Right hindlimb (tissue), 1 donor: ENCODE data around the gene FUT7.
A peak's percentile ranks its signal among the peaks of the same experiment; 100 is the strongest.

Experiments
- DNase-seq: peaks from one replicate; pipeline ENCODE4 v3.0.0-alpha.2; 2018

FUT7 gene, protein sequence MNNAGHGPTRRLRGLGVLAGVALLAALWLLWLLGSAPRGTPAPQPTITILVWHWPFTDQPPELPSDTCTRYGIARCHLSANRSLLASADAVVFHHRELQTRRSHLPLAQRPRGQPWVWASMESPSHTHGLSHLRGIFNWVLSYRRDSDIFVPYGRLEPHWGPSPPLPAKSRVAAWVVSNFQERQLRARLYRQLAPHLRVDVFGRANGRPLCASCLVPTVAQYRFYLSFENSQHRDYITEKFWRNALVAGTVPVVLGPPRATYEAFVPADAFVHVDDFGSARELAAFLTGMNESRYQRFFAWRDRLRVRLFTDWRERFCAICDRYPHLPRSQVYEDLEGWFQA

GRCh38 chr9:137031904-137032640 is at the start of gene FUT7:
TSS of gene FUT7 (minus strand) at chr9:137032088. CDS start at chr9:137031991, 97 bp downstream.
- DNase-seq, result no peak

DNA sequence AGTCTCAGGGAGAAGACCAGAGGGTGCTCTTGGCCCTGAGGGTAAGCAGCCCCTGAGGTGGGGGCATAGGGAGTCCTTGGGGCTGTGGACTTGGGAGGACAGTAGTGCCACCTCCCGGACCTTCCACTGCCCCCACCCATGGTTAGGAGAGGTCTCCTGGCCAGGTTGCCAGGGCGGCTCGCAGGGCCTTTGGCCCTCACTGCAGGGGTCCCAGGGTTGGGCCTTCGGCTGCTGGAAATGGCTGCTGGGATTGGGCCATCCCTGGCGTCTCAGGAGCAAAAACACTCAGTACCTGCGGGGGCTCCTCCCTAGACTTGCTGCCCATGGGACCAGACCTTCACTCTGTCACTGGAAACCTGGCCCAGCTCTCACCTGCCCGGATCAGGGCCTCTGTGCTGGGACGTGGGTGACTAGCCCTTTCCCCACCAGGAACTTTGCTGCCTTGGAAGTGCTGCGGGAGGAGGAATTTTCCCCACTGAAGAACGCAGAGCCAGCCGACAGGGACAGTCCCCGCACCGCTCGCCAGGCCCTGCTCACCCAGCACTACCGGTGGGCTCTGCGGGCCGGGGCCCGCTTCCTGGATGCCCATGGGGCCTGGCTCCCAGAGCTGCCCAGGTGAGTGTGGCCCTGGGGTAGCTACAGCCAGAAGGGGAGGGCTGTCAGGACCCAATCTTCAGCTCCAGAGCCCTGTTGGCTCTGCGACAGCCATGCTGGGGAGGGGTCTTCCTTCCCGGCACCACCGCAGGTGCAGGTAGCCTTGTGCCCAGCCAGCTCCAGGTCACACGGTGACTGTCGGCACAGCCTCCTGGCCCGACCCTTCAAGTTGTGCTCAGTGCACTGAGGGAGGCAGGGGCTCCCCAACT is 48.6 kb upstream of the FUT7 start:
- no peak for DNase-seq

DNA sequence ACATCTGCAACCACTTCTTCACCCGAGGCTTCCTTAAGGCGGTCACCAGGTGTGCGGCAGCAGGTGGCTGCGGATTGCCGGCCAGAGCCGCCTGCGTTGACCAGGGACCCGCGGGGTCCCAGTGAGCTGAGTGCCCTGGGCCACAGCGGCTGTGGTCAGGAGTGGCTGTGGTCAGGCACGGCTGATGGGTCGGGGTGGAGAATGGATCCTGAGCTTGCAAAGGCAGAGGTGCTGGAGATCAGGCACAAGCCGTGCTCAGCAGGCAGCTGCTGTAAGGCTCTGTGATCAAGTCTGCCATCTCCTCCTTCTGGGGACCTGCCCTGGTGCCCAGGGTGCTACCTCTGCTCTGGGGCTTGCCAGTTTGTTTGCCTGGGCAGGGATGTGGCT is 47.5 kb upstream of the FUT7 start:
- DNase-seq, result no peak

DNA sequence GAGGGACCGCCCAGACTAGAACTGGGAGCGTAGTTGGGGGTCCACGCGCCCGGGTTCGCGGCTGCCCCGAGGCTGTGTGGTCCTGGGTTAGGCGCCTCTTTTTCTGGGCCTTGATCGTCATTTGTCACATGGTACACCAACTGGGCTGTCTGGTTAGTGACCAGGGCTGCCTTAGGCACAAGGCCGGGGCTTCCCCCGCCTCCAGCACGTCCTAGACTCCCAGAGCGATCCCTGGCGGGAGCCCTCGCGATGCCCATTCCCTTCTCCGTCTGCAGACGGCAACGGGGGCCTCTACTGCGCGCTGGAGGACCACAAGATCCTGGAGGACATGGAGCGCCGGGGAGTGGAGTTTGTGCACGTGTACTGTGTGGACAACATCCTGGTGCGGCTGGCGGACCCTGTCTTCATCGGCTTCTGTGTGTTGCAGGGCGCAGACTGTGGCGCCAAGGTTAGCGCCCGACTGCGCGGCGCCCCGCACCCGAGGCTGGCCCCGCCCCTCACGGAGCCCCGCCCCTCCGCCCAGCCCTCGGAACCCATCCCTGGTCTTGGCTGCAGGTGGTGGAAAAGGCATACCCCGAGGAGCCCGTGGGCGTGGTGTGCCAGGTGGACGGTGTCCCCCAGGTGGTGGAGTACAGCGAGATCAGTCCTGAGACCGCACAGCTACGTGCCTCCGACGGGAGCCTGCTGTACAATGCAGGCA is 47.0 kb upstream of the FUT7 start:
- DNase-seq, result no peak

GRCh38 chr9:137077758-137078693 is 46.1 kb upstream of the FUT7 start:
- no peak for DNase-seq

DNA sequence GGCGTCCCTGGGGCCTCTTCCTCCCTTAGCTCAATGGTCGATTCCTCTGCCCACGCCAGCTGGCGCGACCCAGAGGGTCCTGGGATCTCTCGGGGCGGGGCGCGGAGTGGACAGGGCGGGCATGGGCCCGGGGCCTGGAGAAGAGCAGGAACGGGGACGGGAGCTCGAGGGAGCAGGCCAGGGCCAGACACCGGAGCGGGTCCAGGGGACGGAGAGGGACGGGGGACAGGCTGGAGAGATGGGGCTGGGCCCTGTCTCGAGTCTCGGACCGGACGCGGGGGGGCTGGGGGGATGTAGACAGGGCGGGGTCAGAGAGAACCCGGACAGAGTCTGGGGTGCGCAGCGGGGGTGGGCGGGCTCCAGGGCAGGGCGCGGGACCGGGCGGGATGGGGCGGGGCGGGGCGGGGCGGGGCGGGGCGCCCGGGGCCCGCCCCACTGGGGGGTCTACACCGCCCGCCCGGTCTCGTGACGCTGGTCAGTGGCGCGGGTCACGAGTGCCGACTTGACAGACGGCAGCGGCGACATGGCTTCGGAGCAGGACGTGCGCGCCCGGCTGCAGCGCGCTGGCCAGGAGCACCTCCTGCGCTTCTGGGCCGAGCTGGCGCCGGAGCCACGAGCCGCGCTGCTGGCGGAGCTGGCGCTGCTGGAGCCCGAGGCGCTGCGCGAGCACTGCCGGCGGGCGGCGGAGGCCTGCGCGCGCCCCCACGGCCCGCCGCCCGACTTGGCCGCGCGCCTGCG is 45.3 kb upstream of the FUT7 start, which contains the start of gene UAP1L1:
UAP1L1 (plus strand) TSS at position 508 of the 738 bp plus-strand sequence; CDS start at position 524, 16 bp downstream.
- DNase-seq, result peak; percentile 57

GRCh38 chr9:137076636-137077009 is 44.7 kb upstream of the FUT7 start:
- no peak for DNase-seq

DNA sequence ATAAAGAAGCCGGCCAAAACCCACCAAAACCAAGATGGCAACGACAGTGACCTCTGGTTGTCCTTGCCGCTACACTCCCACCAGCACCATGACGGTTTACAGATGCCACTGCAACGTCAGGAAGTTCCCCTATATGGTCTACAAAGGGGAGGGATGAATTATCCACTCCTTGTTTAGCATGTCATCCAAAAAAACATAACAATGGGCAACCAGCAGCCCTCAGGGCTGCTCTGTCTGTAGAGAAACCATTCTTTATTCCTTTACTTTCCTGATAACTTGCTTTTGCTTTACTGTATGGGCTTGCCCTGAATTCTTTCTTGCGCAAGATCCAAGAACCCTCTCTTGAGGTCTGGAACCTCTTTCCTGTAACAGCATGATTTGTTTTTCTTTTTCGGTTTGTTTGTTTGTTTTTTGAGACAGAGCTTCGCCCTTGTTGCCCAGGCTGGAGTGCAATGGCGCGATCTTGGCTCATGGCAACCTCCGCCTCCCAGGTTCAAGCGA is 43.4 kb upstream of the FUT7 start:
- no peak for DNase-seq

GRCh38 chr9:137074657-137075274 is 42.9 kb upstream of the FUT7 start:
- DNase-seq, result no peak

GRCh38 chr9:137073992-137074399 is 42.1 kb upstream of the FUT7 start:
- DNase-seq, result no peak

DNA sequence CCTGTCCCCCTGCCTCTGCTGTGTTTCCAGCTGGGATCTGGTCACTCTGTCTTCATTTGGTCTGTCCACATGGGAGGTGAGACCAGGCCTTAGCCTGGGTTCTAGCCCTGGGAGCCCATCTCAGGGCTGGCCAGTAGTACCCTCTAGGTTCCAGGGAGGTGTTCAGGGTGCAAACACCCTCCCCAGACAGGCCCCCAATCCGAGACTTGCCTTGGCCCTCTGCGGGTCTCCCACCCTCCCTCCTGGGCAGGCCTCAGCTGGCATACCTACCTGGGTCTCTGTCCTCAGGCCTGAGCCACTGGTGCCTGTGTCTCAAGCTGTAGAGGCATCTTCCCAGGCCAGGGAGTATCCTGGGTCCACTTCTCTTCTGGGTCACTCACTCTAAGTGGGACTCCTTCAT is 39.4 kb upstream of the FUT7 start:
- no peak for DNase-seq

DNA sequence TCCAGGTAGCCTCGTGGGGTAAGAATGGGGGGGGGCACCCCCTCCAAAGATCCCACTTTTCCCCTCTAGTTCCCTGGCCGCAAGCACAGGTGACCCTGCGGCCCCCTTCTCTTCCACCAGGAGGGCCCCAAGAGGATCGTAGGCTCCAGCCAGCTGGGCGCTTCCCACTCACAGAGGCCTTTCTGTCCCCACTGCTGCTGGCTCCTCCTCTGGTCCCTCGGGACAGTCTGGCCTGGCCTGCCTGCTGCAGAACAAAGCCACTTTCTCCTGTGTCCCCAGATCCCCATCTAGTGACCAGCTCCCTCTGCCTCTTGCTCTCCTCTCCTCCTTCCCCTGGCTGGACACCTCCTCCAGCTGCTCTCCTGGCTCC is 39.0 kb upstream of the FUT7 start:
- no peak for DNase-seq

DNA sequence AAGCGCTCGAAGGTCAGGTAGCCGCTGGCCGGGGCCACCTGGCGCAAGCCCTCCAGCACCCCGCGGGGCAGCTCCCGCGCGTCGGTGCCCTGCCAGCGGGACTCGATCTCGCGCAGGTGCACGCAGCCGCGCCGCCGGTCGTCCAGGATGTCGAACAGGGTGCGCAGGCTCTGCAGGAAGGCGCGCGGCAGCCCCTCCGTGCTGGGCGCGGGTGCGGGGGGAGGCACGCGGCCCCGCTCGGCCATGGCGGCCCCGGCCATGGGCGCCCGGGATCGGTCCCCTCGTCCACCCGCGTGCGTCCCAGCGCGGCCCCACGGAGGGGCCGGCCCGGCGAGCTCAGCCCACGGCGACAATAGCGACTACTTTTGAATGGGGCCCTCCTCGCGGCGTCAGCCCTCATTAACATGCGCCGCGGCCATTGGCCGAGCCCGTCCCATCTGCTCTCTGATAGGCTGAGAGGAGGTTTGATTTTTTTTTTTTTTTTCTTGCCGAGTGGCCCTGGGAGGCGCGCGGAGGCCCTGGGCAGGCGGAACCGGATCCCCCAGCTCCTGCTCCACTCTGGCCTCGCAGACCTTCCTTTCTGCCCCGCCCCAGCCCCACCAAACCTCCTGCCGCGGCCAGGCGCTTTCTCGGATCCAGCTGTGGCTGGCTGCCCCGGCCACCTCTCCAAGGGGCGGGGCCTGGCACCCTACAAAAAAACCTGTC is 38.5 kb upstream of the FUT7 start, which contains the start of gene SAPCD2:
SAPCD2 (minus strand) TSS at position 357 of the 705 bp plus-strand sequence; CDS start at position 260, 97 bp downstream.
- peak; percentile 90 for DNase-seq

DNA sequence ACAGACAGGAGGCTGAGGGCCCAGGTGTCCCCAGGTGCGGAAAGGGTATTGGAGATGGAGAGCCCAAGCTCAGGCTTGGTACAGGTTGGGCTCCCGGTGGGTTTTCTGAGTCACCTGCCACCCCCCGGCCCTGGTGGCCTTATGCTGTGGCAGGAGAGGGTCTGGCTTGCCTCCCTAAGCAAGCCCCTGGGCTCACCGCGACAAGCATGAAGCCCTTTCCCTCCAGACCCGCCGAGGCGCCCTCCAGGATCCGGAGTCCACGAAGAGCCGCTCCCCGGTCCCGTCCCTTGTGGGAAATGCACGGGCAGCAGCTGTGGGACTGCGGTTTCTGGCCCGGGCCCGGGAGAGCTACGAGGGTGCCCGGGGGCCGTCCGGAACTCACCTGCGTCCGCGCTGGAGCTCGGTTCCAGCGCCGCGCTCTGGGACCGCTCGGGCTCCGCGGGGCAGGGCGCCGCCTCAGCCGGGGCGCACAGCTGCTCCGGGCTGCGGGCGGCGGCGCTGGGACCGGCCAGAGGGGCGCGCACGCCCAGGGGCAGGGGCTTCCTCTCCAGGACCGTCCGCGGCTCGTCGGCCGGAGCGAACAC is 37.7 kb upstream of the FUT7 start:
- DNase-seq, result peak; percentile 19

DNA sequence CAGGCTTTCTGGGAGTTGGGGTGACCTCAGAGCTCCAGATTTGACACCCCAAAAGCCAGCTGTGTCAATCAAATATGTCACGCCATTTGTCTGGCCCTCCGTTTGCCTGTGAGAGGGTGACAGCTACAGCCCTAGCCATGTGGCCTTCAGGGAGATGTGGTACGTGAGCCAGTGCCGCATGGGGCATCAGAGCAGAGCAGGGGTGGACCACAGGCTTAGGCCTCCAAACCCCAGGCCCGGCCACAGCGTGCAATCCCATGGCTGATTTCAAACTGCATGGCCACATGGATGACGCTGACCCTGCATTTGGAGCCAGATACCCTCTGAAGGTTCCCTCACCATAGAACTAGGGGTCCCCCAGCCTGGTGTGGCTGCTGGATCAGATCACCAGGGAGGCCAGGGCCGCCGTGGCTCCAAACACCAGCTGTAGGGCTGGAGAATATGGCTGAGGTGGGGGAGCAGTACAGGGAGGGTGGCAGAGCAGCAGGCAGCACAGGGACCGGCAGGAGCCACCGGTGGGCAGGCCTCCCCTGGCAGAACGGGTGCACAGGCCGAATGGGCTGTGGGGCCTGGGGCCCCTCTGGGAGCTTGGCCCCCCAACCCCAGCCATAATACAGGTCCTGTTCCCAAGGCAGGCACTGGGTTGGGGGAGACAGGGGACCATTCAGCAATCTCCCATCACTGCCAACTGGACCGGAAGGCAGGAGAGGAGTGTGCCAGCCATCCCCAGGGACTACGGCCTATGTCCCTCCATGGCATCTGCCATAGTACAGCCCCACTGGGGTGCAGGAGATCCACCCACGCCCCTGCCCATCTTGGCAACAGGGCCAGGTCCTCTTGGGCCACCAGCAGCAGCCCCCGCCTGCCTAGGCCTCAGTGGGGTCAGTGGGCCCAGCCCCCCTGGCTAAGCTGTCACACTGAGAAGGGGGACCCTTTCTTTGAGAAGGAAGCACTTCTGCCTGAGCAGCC is 36.9 kb upstream of the FUT7 start:
- no peak for DNase-seq

DNA sequence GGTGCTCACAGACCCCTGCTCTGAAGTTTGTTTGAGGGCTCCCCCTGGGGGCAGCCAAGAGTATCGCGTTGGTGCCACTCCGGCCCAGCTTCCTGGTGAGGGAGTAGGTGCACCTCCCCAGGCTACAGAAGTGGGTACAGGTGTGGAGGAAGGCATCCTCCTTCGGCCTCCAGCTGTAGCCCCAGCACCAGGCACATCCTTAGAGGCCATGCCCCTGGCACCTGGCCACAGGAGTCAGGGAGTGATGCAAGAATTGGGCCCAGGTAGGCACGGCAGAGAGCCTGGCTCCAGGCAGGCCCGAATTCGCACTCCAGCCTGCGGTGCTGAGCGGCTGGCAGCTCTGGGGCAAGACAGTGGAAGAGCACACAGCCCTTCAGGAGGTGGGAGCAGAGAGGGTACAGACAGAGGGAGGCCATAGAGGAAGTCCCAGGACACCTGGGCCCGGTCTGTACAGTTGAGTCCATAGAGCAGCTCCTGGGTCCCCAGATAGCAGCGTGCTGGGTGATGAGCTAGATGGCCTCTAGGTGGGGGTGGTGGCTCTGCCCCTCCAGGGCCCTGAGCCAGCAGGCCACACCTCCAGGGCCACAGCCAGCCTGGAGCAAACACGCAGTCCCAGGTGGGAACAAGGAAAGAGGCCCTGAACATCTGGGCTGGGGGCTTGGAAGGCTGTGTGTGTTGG is 36.1 kb upstream of the FUT7 start:
- DNase-seq, result peak; percentile 76
